SK-N-SH treated with all-trans-retinoic acid at 6 μM for 48 hours (cell line): ENCODE measurements around the gene PCDH15.

ENCODE experiments used
- ATAC-seq: fragments of 200-7000 bp; cut with Tn5 transposase; 3 replicates; pipeline ENCODE4 v1.9.1; 2020; ENCODE audit warnings: mild to moderate bottlenecking, moderate library complexity
- ARNTL ChIP-seq: fragments of 450-650 bp; formaldehyde crosslinking; IDR thresholded peaks from 2 replicates; pipeline ENCODE4 v1.5.0; 2020; ENCODE audit warnings: low read depth, mild to moderate bottlenecking, moderate library complexity, borderline replicate concordance
- BACH2 ChIP-seq: fragments of 250-450 bp; sonication (Bioruptor Pico); IDR thresholded peaks from 2 replicates; pipeline ENCODE4 v1.9.0; 2021; ENCODE audit warnings: mild to moderate bottlenecking, borderline replicate concordance
- CREB5 ChIP-seq: fragments of 250-450 bp; sonication (Bioruptor Pico); IDR thresholded peaks from 2 replicates; pipeline ENCODE4 v1.5.1; 2020; ENCODE audit warnings: low read depth, mild to moderate bottlenecking, moderate library complexity
- CSDC2 ChIP-seq: fragments of 250-450 bp; sonication (Bioruptor Pico); IDR thresholded peaks from 2 replicates; pipeline ENCODE4 v1.5.0; 2020; ENCODE audit warnings: mild to moderate bottlenecking, moderate library complexity
- ESRRG ChIP-seq: fragments of 250-450 bp; sonication (Bioruptor Pico); IDR thresholded peaks from 2 replicates; pipeline ENCODE4 v1.6.1; 2021; ENCODE audit warnings: mild to moderate bottlenecking
- GLIS3 ChIP-seq: fragments of 250-450 bp; sonication (Bioruptor Pico); IDR thresholded peaks from 2 replicates; pipeline ENCODE4 v1.5.0; 2020; ENCODE audit warnings: mild to moderate bottlenecking, moderate library complexity
- ISL1 ChIP-seq: fragments of 250-450 bp; sonication (Bioruptor Pico); IDR thresholded peaks from 2 replicates; pipeline ENCODE4 v2.1.2; 2022; ENCODE audit warnings: mild to moderate bottlenecking, moderate library complexity
- OSR1 ChIP-seq: fragments of 250-450 bp; sonication (Bioruptor Pico); IDR thresholded peaks from 2 replicates; pipeline ENCODE4 v1.8.0; 2022; ENCODE audit warnings: moderate library complexity, mild to moderate bottlenecking, inconsistent platforms
- PATZ1 ChIP-seq: fragments of 250-450 bp; sonication (Bioruptor Pico); IDR thresholded peaks from 2 replicates; pipeline ENCODE4 v1.8.0; 2020; ENCODE audit warnings: mild to moderate bottlenecking, moderate library complexity, borderline replicate concordance
- POU6F1 ChIP-seq: fragments of 250-450 bp; sonication (Bioruptor Pico); IDR thresholded peaks from 2 replicates; pipeline ENCODE4 v1.8.0; 2021; ENCODE audit warnings: low read depth, mild to moderate bottlenecking, moderate library complexity, borderline replicate concordance
- PPARA ChIP-seq: fragments of 250-450 bp; sonication (Bioruptor Pico); IDR thresholded peaks from 2 replicates; pipeline ENCODE4 v1.5.0; 2020; ENCODE audit warnings: mild to moderate bottlenecking, borderline replicate concordance
- SNAI2 ChIP-seq: fragments of 250-450 bp; sonication (Bioruptor Pico); IDR thresholded peaks from 2 replicates; pipeline ENCODE4 v1.5.0; 2020; ENCODE audit warnings: mild to moderate bottlenecking, moderate library complexity
- TCF4 ChIP-seq: fragments of 250-450 bp; sonication (Bioruptor Pico); IDR thresholded peaks from 2 replicates; pipeline ENCODE4 v1.8.0; 2021; ENCODE audit warnings: mild to moderate bottlenecking, moderate library complexity, borderline replicate concordance
- TSHZ2 ChIP-seq: fragments of 250-450 bp; sonication (Bioruptor Pico); IDR thresholded peaks from 2 replicates; pipeline ENCODE4 v1.5.0; 2020; ENCODE audit warnings: mild to moderate bottlenecking, moderate library complexity
- ZC3H10 ChIP-seq: fragments of 250-450 bp; sonication (Bioruptor Pico); IDR thresholded peaks from 2 replicates; pipeline ENCODE4 v1.5.1; 2021; ENCODE audit warnings: mild to moderate bottlenecking, moderate library complexity
- ZFP3 ChIP-seq: fragments of 250-450 bp; sonication (Bioruptor Pico); IDR thresholded peaks from 2 replicates; pipeline ENCODE4 v1.5.0; 2020; ENCODE audit warnings: mild to moderate bottlenecking, moderate library complexity
- ZFP30 ChIP-seq: fragments of 450-650 bp; formaldehyde crosslinking; IDR thresholded peaks from 2 replicates; pipeline ENCODE4 v1.5.0; 2022; ENCODE audit warnings: mild to moderate bottlenecking, moderate library complexity
- ZNF565 ChIP-seq: fragments of 450-650 bp; formaldehyde crosslinking; conservative IDR thresholded peaks from 2 replicates; pipeline ENCODE4 v1.5.0; 2020; ENCODE audit warnings: low read depth, mild to moderate bottlenecking, moderate library complexity
- ZNF70 ChIP-seq: fragments of 450-650 bp; formaldehyde crosslinking; IDR thresholded peaks from 2 replicates; pipeline ENCODE4 v1.5.0; 2020; ENCODE audit warnings: mild to moderate bottlenecking, moderate library complexity
- ZNF8 ChIP-seq: fragments of 450-650 bp; formaldehyde crosslinking; IDR thresholded peaks from 2 replicates; pipeline ENCODE4 v1.5.0; 2020; ENCODE audit warnings: mild to moderate bottlenecking, moderate library complexity

PCDH15 gene

GRCh38 chr10:54503863-54504262 lies 297.2 kb downstream of the PCDH15 start:
- TF ChIP-seq PPARA (no peak), ZNF8 (CRISPR knock-in tag) (no peak), ZFP30 (no peak)
- ATAC-seq: no peak

- TF ChIP-seq ESRRG (CRISPR knock-in tag) (no peak), CSDC2 (CRISPR knock-in tag) (no peak), SNAI2 (CRISPR knock-in tag) (no peak), PPARA (no peak), OSR1 (CRISPR knock-in tag) (no peak), ZFP3 (CRISPR knock-in tag) (no peak), PATZ1 (CRISPR knock-in tag) (no peak), TCF4 (CRISPR knock-in tag) (no peak), ZFP30 (no peak), ISL1 (CRISPR knock-in tag) (no peak), CREB5 (CRISPR knock-in tag) (no peak), BACH2 (CRISPR knock-in tag) (no peak), ZNF8 (CRISPR knock-in tag) (no peak), POU6F1 (no peak), ZC3H10 (CRISPR knock-in tag) (no peak), GLIS3 (no peak), ARNTL (CRISPR knock-in tag) (no peak)
- ATAC-seq: no peak
Observed at GRCh38 chr10:54501929-54502328, 299.1 kb downstream of the PCDH15 start.

GRCh38 chr10:54496852-54497251 lies 304.2 kb downstream of the PCDH15 start:
- TF ChIP-seq ZNF70 (CRISPR knock-in tag): no peak
- TF ChIP-seq ZC3H10 (CRISPR knock-in tag): no peak
- no peak for TF ChIP-seq ESRRG (CRISPR knock-in tag)
- no peak for TF ChIP-seq BACH2 (CRISPR knock-in tag)
- no peak for TF ChIP-seq GLIS3
- TF ChIP-seq POU6F1: no peak
- no peak for TF ChIP-seq ZNF565
- TF ChIP-seq PPARA: no peak
- no peak for TF ChIP-seq TCF4 (CRISPR knock-in tag)
- TF ChIP-seq PATZ1 (CRISPR knock-in tag): no peak
- TF ChIP-seq TSHZ2 (CRISPR knock-in tag): no peak
- no peak for TF ChIP-seq ZNF8 (CRISPR knock-in tag)
- ATAC-seq: no peak
